Measurements from ENCODE around the gene GMPR2.

DNA sequence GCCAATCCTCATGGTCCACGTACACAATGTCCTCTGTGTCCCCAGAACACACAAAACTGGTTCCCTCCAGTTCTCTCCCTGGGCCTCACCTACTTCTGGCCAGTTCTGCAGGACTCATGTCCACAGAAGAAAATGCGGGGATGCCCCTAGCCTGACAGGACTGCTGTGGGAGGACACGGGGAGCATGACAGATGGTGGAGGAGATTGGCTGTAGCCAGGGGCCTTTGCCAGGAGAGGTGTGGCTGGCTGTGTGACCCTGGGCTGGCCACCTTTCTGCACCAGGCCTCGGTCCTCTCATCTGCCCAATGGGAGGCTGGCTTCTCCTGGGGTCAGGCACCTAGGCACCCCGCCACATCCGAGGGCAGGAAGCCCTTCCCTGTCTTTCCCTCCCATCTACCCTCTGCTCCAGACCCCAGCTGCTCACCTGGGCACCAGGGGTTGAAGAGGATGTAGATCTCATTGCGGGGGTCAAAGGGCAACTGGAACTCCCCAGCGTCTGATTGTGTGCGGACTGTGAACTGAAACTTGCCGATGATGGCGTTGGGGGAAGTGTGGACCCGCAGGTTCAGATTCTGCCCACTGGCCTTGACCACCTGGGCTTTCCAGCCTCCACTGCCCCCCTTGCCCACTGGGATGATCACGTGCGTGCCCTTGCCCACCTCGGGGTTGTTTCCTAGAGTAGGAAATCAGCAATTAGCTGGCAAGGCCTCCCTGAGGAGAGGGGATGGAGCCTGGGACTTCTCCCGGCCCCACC is 27.5 kb downstream of the GMPR2 start:
- TF ChIP-seq, protein P1, sequence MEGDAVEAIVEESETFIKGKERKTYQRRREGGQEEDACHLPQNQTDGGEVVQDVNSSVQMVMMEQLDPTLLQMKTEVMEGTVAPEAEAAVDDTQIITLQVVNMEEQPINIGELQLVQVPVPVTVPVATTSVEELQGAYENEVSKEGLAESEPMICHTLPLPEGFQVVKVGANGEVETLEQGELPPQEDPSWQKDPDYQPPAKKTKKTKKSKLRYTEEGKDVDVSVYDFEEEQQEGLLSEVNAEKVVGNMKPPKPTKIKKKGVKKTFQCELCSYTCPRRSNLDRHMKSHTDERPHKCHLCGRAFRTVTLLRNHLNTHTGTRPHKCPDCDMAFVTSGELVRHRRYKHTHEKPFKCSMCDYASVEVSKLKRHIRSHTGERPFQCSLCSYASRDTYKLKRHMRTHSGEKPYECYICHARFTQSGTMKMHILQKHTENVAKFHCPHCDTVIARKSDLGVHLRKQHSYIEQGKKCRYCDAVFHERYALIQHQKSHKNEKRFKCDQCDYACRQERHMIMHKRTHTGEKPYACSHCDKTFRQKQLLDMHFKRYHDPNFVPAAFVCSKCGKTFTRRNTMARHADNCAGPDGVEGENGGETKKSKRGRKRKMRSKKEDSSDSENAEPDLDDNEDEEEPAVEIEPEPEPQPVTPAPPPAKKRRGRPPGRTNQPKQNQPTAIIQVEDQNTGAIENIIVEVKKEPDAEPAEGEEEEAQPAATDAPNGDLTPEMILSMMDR (IDR thresholded peaks at IDR 0.05 in 8 of 11, conservative IDR thresholded peaks at IDR 0.05 in 3 of 11), result no peak
- TF ChIP-seq POLR2A (IDR thresholded peaks at IDR 0.05), result no peak
- TF ChIP-seq POLR2AphosphoS5 (IDR thresholded peaks at IDR 0.05), result no peak

Data from spleen (tissue), 7 donors.